Fibroblast of villous mesenchyme (primary cell): Measurements from ENCODE around the gene FOSL2. TPM values are rescaled to one million over a fixed set of nuclear protein-coding genes. Genes with fewer than 3 reads are reported as not detected.

Source experiments
- DNase-seq: peaks from one replicate; pipeline ENCODE4 v3.0.0-alpha.2; 2010; ENCODE audit warnings: low read depth
- H3K4me3 ChIP-seq: 2 replicates; pipeline ENCODE4 v1.5.1; 2011; ENCODE audit warnings: low read depth, mild to moderate bottlenecking, low read length
- CTCF ChIP-seq: IDR thresholded peaks from 2 replicates; pipeline ENCODE4 v1.5.1; 2012; ENCODE audit warnings: low read depth, mild to moderate bottlenecking, low read length; ENCODE audit not compliant: insufficient read depth
- total RNA-seq: library from RNA; depleted of rRNA; stranded (reverse); fragments of >200 nt; gene quantifications from 2 replicates; pipeline ENCODE4 v1.2.3, GENCODE V29; 2012

The FOSL2 gene
- total RNA-seq, 1 donor, result 81.6 TPM

GRCh38 chr2:28397043-28397381 is 4.4 kb downstream of the FOSL2 start:
- H3K4me3 ChIP-seq, result peak overlapping the region; percentile 80
- no peak for DNase-seq
- TF ChIP-seq CTCF, result no peak

- peak; percentile 82 for DNase-seq
- peak overlapping the region; percentile 80 for H3K4me3 ChIP-seq
- no peak for TF ChIP-seq CTCF
Observed at GRCh38 chr2:28398101-28398834, 5.6 kb downstream of the FOSL2 start.

GRCh38 chr2:28399289-28399688 is 6.6 kb downstream of the FOSL2 start:
- TF ChIP-seq CTCF, result no peak
- DNase-seq, result no peak
- H3K4me3 ChIP-seq, result peak overlapping the region; percentile 16

GRCh38 chr2:28399956-28400355 is 7.3 kb downstream of the FOSL2 start:
- TF ChIP-seq CTCF, result no peak
- H3K4me3 ChIP-seq, result peak overlapping the region; percentile 19
- DNase-seq, result no peak

GRCh38 chr2:28400419-28400818 is 7.8 kb downstream of the FOSL2 start:
- H3K4me3 ChIP-seq, result no peak overlapping the region
- no peak for TF ChIP-seq CTCF
- no peak for DNase-seq

- no peak for DNase-seq
- no peak for TF ChIP-seq CTCF
Observed at GRCh38 chr2:28400921-28401320, 8.3 kb downstream of the FOSL2 start.

GRCh38 chr2:28401411-28401810 is 8.8 kb downstream of the FOSL2 start:
- no peak for TF ChIP-seq CTCF
- H3K4me3 ChIP-seq, result no peak overlapping the region
- DNase-seq, result no peak

More at GRCh38 chr2:28400921-28401320, 8.3 kb downstream of the FOSL2 start:
- H3K4me3 ChIP-seq, result no peak overlapping the region
